Thymus (tissue), 11 donors: ENCODE measurements around the gene TMEM131L. TPM values are rescaled to one million over a fixed set of nuclear protein-coding genes. Genes with fewer than 3 reads are reported as not detected.
A peak's percentile ranks its signal among the peaks of the same experiment; 100 is the strongest.

Experiments
- DNase-seq, 9 donors: peaks; one replicate each; pipeline ENCODE4 v3.0.0-alpha.2; 2013; ENCODE audit warnings: low spot score in 9 of 9, low read depth in 6 of 9, missing footprints in 1 of 9
- H3K27ac ChIP-seq, 2 donors: one replicate each; pipeline ENCODE4 v1.5.1; 2013; ENCODE audit warnings: control low read depth in 1 of 2, low read depth in 1 of 2, low read length in 1 of 2, mild to moderate bottlenecking in 1 of 2, moderate library complexity in 1 of 2
- H3K27me3 ChIP-seq, 2 donors: one replicate each; pipeline ENCODE4 v1.5.1; 2013; ENCODE audit warnings: low read length in 1 of 2; ENCODE audit not compliant: control insufficient read depth in 2 of 2, insufficient read depth in 1 of 2
- H3K36me3 ChIP-seq, 2 donors: one replicate each; pipeline ENCODE4 v1.5.1; 2013; ENCODE audit warnings: low read length in 1 of 2, mild to moderate bottlenecking in 1 of 2, moderate library complexity in 1 of 2; ENCODE audit not compliant: control insufficient read depth in 2 of 2, insufficient read depth in 2 of 2
- H3K4me1 ChIP-seq, 2 donors: one replicate each; pipeline ENCODE4 v1.5.1; 2013; ENCODE audit warnings: low read length in 2 of 2; ENCODE audit not compliant: control insufficient read depth in 2 of 2, insufficient read depth in 2 of 2
- H3K4me3 ChIP-seq, 2 donors: one replicate each; pipeline ENCODE4 v1.5.1; 2013; ENCODE audit warnings: low read length in 2 of 2, control low read depth in 1 of 2, mild to moderate bottlenecking in 1 of 2
- H3K9me3 ChIP-seq, 2 donors: one replicate each; pipeline ENCODE4 v1.5.1; 2013; ENCODE audit warnings: low read length in 1 of 2, mild to moderate bottlenecking in 1 of 2; ENCODE audit not compliant: control insufficient read depth in 2 of 2, insufficient read depth in 1 of 2
- WGBS: extraction: QIAGEN DNeasy Blood & Tissue Kit; methylation state at CpG from one replicate; pipeline ENCODE4 v1.1.7; 2013; 5-methylcytosine and 5-hydroxymethylcytosine counted together
- polyA plus RNA-seq: library from polyadenylated mRNA; stranded (reverse); fragments of 200-250 nt; gene quantifications from one replicate; pipeline ENCODE4 v1.2.3, GENCODE V29; 2013
- total RNA-seq: library from RNA; stranded (reverse); fragments of 120-200 nt; gene quantifications from one replicate; pipeline ENCODE4 v1.2.4, GENCODE V29; 2013
- donor health status: healthy.

The TMEM131L gene
- total and polyA plus RNA-seq, 2 donors = 32.8 to 40.9 TPM

DNA sequence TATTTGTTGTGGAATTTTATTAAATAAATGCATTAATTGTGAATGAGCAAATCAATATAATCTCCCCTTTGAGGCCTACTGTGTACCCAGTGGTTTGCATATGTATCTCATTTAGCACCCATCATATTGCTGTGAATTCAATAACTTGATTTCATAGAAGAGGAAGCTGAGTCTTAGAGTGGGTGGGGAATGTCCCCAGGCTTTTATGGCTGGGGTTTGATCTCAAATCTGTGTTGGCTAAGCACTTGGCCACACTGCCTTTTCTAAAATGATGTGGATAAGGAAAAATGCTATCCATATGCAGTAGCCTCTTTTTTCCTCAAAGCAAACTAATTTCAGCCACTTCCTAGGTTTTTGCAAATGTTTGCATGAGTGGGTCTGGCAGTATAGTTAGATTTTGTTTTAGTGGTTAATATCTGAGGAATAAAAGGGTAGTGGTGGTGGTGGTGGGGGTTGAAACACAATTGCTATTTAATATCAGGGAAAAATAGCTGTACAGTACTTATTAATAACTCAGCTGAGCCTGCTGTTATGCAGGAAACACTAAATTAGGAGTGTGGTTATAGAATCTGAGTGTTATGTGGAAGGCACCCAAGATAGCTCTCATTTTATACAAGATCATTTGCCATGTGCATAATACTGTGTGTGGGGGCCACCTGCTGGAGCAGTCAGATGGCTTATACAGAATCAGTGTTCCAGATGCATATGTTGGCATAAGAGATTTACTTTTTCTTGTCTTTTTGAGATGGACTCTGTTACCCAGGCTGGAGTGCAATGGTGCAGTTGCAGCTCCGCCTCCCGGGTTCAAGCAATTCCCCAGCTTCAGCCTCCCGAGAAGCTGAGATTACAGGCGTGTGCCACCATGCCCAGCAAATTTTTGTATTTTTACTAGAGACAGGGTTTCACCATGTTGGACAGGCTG lies 108.0 kb downstream of the TMEM131L start:
- WGBS = 90% methylated on average over 4 of the region's 4 CpGs
- H3K27me3 ChIP-seq = no peaks in the 10 kb centered on the region
- H3K4me1 ChIP-seq = peaks cover 6 to 30% of the 10 kb centered on the region in 2 donors
- peaks cover 9 to 41% of the 10 kb centered on the region in 2 donors for H3K36me3 ChIP-seq
- H3K27ac ChIP-seq = peak overlapping the region in 1 of 2 donors; percentile 8
- H3K9me3 ChIP-seq = no peaks in the 10 kb centered on the region
- peak; percentile 44 to 87 (median 67) for DNase-seq
- H3K4me3 ChIP-seq = no peak overlapping the region

DNA sequence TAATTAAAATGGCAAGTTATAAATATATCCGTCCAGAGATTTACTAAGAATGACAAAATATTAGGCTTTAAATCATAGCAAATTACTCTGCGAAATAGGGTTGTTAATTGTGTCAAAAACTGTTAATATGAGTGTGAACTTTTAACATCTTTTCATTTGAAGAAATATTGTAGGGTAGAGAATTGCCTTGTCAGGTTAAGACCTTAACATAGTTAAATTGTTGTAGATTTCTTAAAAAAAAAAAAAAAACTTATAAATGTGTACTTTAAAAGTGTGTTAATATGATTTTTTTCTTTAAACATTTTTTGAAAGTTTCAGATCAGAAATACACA lies 110.2 kb downstream of the TMEM131L start:
- Histone ChIP-seq H3K4me3 (no peak overlapping the region), H3K4me1 (peaks cover 4 to 20% of the 10 kb centered on the region in 2 donors), H3K27ac (no peak overlapping the region), H3K9me3 (no peaks in the 10 kb centered on the region), H3K27me3 (no peaks in the 10 kb centered on the region), H3K36me3 (peaks cover 2 to 40% of the 10 kb centered on the region in 2 donors)
- DNase-seq = no peak
- WGBS = 93% methylated on average over 2 of the region's 2 CpGs

DNA sequence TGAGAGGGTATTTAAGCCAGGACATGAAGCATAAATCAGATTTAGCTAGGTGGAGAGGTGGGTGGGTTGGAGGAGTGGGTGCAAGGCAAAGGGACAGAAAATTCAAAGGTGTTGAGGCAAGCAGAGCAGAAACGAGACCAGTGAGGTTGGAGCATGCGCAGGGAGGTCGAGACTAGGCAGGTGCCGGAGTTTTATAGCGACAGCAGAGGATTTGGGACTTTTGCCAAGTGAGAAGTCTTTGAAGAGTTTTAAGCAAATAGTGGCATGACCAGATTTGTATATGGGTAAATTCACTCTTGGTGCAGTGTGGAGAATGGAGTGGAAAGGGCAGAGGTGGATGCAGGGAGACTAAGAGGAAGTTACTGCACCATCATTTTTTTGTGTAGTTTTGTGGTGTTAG lies 110.9 kb downstream of the TMEM131L start:
- Histone ChIP-seq H3K9me3 (no peaks in the 10 kb centered on the region), H3K27me3 (no peaks in the 10 kb centered on the region), H3K27ac (no peak overlapping the region), H3K4me1 (peaks cover 4 to 20% of the 10 kb centered on the region in 2 donors), H3K36me3 (peaks cover 3 to 43% of the 10 kb centered on the region in 2 donors), H3K4me3 (no peak overlapping the region)
- 75% methylated on average over 5 of the region's 5 CpGs for WGBS
- no peak for DNase-seq

DNA sequence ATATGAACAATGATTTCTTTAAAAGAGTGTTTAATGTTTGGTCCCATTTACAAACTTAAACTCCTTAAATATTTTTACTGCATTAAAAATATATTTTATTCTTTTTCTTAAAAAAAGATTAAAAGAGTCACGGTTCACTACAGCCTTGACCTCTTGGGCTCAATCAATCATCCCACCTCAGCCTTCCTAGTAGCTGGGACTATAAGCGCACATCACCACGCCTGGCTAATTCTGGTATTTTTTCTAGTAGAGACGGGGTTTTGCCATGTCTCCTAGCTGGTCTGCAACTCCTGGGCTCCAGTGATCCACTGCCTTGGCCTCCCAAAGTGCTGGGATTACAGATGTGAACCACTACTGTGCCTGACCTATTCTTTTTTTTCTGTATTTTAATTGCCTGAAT lies 113.2 kb downstream of the TMEM131L start:
- Histone ChIP-seq H3K27ac (no peak overlapping the region), H3K9me3 (no peaks in the 10 kb centered on the region), H3K4me3 (no peak overlapping the region), H3K36me3 (peaks cover 11 to 58% of the 10 kb centered on the region in 2 donors), H3K4me1 (peaks cover 0 to 7% of the 10 kb centered on the region in 2 donors), H3K27me3 (no peaks in the 10 kb centered on the region)
- 96% methylated on average over 4 of the region's 4 CpGs for WGBS
- DNase-seq = no peak

DNA sequence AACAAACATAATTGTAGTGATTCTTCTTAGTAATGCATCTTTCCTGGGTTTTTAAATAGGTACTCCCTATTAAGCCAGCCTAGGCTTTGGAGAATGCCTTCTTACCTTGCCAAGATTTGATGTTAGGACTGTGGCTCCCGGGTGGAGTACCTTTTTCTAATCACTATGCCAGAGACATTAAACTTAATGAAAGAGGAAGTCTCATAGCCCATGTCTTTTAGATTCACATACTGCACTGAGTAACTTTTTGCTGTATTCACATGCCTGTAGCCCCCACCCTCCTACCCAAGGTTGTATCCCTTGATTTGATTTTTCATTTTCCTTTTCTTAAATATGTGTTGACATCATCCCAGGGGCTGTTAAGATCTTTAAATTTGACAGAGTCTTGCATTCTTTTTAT lies 113.7 kb downstream of the TMEM131L start:
- Histone ChIP-seq H3K27me3 (no peaks in the 10 kb centered on the region), H3K4me1 (peaks cover 0 to 4% of the 10 kb centered on the region in 2 donors), H3K9me3 (no peaks in the 10 kb centered on the region), H3K36me3 (peaks cover 11 to 63% of the 10 kb centered on the region in 2 donors), H3K27ac (no peak overlapping the region), H3K4me3 (no peak overlapping the region)
- 52% methylated on average over 1 of the region's 1 CpG for WGBS
- DNase-seq = no peak

DNA sequence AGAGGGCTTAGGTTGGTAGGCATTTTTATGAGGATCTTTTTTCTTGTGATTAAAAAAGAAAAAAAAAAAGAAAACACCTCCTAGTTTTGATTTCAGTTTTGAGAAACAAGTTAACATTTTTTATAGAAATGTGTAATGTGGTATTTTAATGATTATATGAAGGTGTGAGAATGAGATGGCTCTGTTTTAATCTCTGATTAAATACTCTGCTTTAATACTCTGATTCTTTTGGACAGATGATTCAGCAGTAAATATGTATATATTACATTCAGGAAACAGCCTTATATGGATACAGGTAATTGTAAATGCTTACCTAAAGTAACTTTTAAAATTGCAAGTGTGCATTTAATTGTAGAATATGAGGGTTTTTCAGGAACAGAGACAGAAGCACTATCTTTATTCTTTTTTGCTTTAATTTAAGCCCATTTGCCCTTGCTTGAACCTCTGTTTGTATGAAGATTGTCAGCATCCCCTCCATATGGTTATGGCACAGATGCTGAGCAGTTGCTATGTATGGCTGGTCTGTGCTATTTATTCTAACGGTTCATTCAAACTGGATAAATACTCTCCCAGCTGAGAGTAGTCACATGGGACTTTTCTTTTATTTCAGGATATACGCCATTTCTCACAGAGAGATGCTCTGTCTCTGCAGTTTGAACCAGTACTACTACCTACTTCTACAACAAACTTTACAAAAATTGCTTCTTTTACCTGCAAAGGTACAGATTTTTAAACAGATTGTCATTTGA lies 117.0 kb downstream of the TMEM131L start:
- H3K4me1 ChIP-seq = no peaks in the 10 kb centered on the region

DNA sequence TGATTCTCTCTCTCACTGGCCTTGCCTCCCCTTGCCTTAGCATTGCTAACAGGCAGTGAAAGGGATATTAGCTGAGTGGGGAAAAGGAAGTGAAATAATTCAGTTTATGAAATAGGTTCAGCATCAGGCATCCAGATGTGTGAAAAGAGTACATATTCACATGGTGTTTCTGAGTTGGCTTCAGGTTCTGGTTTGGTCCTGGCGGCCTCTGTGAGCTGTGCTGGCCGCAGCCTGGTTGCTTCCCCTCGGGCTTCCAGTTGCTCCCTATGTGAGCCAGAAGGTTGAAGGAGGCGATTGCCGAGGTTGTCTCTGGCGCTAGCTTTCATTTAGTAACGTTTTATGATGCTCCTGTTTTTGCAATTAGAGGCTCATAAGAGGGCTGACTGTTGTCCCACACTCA lies 118.9 kb downstream of the TMEM131L start:
- peaks cover 28 to 89% of the 10 kb centered on the region in 2 donors for H3K36me3 ChIP-seq
- H3K9me3 ChIP-seq = no peaks in the 10 kb centered on the region
- H3K4me1 ChIP-seq = no peaks in the 10 kb centered on the region
- H3K4me3 ChIP-seq = no peak overlapping the region
- H3K27ac ChIP-seq = no peak overlapping the region
- WGBS = 96% methylated on average over 7 of the region's 7 CpGs
- DNase-seq = no peak
- no peaks in the 10 kb centered on the region for H3K27me3 ChIP-seq

More for the DNA sequence above, 117.0 kb downstream of the TMEM131L start:
- Histone ChIP-seq H3K27ac (no peak overlapping the region), H3K4me3 (no peak overlapping the region), H3K27me3 (no peaks in the 10 kb centered on the region), H3K9me3 (no peaks in the 10 kb centered on the region), H3K36me3 (peaks cover 17 to 75% of the 10 kb centered on the region in 2 donors)
- no peak for DNase-seq
- WGBS = 94% methylated on average over 2 of the region's 2 CpGs

DNA sequence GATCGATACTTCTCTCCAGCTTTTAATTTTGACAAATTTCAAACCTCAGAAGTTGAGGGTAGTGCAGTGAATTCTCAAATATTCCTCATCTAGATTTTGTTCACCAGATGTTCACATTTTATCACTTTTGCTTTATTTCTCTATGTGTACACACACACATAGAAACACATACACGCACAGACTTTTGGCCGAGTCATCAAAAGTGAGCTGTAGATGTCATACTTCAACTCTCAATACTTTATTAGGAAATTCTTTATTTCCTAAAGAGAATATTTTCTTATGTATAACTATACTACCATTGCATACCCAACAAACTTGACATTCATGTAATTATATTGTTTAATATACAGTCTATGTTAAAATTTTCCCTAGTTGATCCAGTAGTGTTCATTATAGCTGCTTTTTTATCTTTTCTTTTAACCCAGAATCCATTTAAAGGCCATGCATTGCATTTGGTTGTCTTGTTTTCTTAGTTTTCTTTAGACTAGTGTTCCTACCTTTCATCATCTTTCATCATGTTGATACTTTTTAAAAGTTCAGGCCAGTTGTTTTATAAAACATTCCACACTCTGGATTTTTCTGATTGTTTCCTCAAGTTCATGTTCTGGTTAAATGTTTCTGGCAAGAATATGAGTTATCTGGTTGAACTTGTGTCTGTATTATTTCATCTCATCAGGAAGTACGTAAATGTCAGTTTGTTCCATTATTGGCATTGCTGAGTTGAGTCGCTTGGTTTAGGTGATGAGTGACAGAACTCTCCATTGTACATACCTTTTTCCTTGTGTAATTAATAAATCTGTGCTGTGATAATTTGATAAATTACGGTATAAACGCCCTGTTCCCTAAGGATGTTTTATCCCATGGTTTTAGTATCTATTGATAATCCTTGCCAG lies 123.8 kb downstream of the TMEM131L start:
- Histone ChIP-seq H3K9me3 (no peaks in the 10 kb centered on the region), H3K4me3 (no peak overlapping the region), H3K4me1 (no peaks in the 10 kb centered on the region), H3K27me3 (no peaks in the 10 kb centered on the region), H3K36me3 (peaks cover 48 to 92% of the 10 kb centered on the region in 2 donors), H3K27ac (no peak overlapping the region)
- no peak for DNase-seq
- 83% methylated on average over 7 of the region's 7 CpGs for WGBS
